Right renal pelvis (tissue), 4 donors: Measurements from ENCODE around the gene LDHD. TPM values are rescaled to one million over a fixed set of nuclear protein-coding genes. Genes with fewer than 3 reads are reported as not detected.

Experiments used
- DNase-seq, 4 donors: peaks; one replicate each; pipeline ENCODE4 v3.0.0-alpha.2; 2013; ENCODE audit warnings: low read depth in 4 of 4, low spot score in 3 of 4, missing footprints in 1 of 4
- polyA plus RNA-seq, 4 donors: library from polyadenylated mRNA; unstranded; fragments of 120-200 nt; gene quantifications; one replicate each; pipeline ENCODE4 v1.2.1, GENCODE V29; 2013; ENCODE audit not compliant: insufficient read length in 4 of 4

Gene LDHD
- polyA plus RNA-seq, 4 donors = 5.7 to 8.5 (median 6.2) TPM

DNA sequence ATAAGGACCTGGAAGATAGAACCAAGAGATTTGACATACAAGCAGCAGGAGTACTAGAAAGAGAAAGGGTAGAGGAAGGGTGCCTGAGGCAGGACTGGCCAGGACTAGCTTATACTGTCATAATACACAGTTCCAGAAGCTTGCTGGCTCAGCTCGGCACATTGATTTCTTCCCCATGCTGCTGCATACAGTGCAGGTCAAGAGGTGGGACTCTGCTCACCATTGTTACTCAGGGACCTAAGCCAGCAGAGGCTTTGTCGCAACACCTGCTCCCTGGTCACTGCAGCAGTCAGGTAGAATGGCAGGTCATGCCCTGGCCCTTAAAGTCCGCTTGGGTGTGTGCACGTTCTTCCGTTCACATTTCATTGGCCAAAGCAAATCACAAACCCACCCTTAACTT lies 32.8 kb downstream of the LDHD start:
- DNase-seq = no peak

DNA sequence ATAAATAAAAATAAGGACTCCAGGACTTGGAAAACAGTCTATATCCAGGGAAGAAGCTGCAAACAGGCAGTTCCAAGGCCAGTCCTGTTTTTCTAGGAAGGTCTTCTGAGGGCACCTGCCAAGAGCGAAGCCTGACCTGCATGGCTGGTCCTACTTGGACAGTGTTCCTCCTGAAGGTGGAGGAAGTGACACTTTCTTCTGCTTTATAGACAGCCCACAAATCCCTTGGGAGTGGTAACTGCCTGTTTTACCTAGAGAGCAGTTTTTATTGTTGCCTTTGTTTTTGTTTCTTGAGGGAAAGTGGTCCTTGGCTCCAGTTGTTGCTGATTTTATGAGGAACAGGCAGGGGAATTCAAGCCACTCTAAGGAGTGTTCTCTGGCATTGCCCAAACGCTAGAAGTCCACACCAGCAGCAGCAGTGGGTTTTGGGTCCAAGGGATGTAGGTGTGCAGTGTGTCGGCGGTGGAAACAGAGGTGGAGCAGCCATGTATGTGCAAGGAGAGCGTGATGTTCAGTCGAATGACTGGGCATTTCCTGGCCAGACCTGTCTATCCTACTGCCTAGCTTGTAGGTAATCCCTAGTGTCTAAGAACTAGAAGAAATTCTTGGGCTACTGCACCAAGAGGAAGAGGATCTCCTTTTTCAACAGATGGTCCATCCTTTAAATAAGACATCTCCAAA lies 35.3 kb downstream of the LDHD start:
- no peak for DNase-seq

DNA sequence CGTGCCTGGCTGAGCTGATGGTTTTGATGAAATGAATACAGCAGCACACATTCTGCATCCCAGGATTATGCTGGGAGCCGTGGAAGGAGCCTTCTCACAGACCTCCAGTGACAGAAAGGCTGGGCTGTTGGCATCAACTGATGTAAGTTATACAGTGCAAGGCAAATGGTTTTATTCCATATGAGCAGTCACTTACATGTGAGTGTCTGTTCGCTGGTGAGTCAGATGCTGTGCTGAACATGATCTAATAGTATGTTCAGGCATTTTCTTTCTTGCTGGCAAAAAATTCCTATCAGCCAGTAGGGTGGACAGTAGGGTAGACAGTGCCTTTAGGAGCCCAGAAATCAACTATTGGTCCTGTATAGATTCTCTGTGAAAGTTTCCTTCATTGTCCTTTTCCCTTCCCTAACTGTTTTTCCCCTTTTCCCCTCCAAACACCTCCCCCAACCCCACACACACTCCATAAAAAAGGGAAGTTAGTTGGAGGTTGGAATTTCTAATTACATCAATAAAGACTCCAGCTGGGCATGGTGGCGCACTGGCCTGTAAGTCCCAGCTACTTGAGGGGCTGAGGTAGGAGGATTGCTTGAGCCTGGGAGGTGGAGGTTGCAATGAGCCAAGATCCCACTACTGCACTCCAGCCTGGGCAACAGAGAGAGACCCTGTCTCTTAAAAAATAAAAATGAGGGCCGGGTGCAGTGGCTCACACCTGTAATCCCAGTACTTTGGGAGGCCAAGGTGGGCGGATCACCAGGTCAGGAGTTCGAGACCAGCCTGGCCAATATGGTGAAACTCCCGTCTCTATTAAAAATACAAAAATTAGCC lies 36.2 kb downstream of the LDHD start:
- DNase-seq = no peak

DNA sequence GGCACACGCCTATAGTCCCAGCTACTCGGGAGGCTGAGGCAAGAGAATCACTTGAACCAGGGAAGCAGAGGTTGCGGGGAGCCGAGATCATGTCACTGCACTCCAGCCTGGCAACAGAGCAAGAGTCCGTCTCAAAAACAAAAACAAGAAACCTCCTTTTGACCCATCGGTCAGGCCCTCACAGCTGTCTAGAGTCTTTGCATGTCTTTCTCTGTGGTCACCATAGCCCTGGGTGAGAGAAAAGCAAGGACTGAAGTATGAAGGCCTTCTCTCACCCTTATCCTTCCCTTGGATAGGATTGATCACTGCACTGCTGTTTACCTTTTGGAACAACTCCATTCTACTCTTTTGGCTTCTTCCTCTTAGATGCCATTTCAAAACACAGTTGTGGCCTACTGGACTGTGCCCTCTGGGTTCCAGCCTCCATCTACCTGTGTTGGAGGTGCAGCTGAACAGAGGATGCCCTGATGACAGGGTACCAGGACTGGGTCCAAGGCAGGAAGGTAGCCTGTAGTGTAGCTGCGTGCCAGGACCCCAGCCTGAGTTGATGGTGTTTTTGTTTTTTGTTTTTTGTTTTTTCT lies 37.1 kb downstream of the LDHD start:
- DNase-seq = no peak

DNA sequence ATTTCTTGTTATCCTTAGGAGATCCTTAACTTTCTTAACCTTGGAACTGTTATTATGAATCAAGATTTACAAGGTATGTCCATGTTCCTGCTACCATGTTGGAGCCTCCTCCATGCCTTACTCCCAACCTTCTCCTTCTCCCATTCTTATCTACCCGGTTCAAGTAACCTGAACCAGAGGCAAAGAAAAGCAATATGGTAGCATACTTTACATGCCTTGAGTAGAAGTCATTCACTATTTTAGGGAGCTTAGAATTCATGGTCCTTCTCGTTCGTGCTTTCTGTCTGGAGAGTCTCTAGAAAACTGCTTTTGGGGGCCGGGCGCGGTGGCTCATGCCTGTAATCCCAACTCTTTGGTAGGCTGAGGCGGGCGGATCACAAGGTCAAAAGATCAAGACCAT lies 37.7 kb downstream of the LDHD start:
- DNase-seq = no peak

DNA sequence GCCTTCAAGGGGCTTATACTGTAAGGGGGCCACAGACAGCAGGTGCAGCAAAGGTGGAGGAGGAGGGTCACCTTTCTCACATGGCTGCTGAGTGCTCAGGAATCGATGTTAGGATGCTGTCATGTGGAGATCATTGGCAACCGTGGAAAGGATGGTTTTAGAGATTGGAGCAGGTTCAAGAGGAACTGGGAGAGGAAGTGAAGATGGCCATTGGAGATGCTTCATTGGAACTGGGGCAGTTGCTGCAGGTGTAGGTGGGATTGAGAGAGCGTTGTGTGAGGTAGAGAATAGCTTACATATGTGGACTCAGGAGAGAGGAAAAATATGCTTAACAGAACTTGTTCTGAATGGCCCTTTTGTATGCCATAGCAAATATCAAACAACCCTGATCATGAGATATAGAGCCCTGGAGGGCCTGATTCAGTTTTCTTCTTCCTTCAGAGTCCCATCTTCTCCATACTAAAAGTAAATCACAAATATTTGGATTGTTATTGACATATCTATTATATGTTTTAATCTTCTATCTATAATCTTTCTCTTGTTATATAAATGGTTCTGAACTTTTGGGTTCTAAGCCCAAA lies 40.8 kb downstream of the LDHD start:
- no peak for DNase-seq

DNA sequence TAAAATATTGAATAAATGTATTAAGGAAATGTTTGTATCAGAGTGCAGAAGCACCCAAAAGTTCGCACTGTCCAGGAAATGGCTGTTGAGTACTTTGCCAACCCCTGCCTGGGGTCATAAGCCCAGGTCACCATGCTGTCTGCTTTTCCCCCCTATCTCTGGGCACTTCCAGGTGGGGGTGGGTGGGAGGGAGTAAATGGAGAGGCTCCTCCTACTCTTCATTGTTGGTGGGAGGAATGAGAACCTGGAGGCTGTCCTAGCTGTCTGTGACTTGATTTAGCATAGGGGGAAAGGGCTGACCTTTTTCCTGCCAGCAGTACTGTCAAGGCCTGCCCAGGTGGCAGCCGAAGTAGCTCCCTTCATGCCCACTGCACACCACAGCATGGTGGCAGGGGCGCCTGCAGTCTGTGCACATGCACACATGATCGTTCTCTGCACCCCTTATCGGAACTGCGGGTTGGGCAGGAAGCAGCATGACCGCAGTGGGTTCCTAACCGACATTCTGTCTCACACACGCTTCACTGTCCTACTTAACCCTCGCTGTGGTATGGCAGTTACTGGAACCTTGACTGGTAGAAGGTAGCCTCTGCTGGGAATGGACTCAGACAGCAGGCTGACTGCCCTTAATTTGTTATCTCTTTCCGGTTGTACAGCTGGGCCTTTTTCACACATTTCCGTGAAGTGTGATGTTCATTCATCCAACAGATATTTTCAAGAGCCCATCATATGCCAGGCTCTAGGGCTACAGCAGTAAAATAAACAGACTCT lies 41.5 kb downstream of the LDHD start:
- no peak for DNase-seq

DNA sequence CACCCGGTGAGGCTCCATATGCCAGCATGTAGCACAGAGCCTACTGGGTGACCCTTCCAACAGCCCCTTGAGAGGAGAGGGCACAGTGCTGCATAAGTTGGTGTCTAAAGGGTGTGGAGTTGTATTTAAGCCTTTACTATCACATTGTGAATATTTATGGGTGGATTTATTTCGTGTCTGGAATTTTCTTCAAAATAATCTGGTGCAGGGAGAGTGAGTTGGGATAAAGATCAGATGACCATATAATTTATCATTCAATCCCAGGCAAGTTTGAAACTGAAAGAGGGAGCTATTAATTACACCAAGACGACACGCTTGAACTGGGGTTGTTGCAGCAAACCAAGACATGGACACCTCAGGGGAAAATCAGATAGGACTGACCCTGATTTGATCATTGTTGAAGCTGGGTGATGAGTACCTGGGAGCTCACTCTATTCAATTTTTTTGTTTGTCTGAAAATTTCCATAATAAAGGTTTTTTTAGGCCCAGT lies 42.2 kb downstream of the LDHD start:
- no peak for DNase-seq

DNA sequence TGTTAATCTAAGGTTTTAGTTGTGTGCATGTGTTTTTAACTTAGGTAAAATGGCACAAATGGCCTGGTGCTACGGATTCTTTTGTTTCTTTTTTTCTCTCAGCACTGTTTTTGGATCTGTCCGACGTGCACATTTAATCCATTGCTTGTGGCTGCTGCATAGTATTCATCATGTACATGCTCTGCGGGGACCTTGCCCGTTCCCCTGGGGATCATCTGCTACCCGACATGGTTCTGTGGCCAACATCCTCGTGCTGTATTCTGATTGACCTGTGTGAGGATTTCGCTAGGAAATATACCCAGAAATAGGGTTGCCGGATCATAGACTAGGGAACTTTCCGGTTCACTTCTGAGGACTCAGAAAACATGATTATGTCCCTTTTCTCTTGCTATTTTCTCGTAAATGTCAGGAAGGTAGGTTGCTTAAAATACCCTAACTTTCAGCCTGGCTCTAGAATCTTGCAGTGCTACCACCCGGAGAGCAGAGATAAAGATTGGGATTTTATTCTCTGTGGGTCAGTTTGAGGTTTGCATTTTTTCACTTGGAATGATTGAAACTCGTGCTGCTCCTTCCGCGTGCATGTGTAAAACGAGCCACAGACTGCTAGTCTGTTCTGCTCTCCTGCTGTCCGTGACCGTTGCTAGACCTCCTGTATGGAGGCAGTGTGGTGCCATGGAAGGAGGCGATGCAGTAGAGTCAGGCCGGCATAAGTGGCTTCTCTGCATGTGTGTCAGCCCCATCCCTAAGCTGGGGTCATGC lies 42.9 kb downstream of the LDHD start:
- no peak for DNase-seq

DNA sequence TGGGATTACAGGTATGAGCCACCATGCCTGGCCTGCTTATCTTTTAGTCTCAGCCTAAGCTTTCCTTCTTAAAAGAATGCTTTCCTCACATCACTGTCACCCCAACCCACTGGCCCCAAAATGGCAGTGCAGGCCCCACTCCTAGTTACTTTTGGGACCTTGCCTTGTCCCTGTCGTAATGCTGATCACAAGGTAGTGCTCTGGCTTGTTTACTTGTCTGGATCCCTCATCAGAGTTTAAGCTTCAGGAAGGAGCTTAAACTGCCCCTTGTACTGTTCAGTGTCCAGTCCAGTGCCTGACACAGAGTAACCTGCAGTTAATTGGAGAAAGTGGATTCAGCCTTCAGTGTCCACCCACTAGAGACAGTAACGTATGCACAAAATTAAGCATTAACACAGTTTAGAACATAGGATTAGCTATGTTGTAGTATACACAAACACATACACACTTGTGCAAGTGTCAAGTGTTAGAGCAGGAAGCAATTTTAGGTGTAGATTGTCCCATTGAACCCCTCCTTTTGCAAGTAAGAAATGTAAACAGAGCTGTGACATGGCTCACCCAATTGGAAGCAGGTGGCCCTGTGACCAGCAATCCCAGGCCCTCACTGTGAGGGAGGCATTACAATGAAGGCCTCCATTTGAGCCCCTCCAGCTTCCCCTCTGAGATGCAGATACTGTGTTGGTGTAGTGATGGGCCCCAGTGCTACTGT lies 44.2 kb downstream of the LDHD start:
- no peak for DNase-seq

DNA sequence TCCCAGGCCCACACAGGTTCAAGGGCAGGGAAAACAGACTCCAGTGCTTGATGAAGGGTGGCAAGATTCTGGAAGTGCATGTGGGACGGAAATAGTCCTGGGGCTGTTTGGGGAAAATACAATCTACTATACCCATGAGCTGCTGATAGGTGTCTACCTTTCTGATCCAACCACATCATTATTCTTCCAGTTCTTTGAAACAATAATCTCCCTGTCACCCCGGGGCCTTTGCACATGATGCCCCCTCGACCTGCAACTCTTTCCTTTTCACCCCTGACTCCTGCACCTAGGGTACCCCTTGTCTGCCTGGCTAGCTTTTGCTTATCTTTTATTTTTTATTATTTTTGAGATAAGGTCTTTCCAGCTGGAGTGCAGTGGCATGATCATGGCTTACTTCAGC lies 45.0 kb downstream of the LDHD start:
- no peak for DNase-seq

DNA sequence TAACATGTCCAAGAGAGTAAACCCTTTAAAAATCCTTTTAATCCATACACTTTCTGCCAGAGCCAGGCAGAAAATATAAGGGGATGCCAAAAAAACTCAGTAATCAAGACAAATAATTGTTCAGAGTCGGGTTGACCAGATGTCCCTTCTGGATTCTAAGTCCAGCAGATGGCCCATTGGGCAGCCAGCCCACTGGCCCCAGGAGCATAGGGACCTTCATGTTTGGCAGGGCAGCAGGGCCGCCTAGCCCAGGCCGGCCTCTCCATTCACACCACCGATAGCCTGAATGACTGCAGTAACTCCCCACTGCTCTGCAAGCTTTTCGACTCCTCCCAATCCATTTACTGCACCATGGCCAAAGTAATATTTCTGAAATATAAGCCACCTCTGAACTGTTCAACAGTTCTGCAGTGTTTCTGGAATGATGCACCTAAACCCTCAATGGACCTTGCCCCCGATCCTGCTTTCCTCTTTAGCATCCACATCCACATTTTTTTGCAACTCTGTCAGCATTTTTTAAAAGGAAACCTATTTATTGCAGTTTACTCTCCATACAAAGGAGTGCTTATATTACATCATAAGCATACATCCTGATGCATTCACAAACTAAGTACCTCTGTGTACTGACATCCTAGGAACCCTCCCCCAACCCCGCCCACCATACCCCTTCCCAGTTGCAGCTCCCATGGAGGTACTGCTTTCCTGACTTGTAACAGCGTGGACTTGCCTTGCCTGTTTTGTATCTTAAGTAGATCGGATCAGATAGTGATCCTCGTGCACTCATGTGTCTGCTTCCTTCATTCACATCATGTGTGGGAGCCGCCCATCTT lies 46.4 kb downstream of the LDHD start:
- no peak for DNase-seq

DNA sequence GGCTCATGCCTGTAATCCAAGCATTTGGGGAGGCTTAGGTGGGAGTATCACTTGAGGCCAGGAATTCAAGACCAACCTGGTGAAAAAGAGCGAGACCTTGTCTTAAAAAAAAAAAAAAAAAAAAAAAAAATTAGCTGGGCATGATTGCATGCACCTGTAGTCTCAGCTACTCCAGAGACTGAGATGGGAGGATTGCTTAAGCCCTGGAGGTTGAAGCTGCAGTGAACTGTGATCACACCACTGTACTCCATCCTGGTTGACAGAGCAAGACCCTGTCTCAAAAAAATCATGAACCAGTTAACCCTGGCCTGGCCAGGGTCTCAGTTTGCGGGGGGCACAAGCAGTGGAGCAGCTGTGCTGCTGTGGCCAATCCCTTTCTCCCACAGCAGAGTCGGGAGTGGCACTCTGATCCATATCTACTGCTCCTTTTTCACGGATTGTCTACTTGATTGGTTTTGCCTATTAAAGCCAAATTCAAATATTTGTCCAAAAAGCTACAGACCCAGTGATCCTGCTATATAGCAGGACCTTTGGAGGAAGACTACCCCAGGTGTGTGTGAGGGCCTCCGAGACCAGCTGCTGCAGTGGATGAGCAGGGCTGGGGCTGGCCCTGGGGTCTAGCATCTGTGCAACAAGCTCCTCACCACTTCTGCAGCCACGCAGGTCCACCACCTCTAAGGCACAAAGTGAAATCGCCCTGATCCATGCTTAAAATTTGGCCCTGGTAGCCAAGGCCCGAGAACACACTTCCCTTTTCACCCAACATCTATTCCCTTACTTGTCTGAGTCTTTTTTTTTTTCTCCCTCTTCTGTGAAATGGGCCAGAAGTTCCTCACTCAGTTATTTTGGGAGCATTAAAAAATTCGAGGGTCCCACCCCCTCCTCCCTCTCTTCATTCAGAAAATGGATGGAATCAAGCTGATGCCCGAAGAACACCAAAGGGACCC lies 48.2 kb downstream of the LDHD start:
- no peak for DNase-seq

DNA sequence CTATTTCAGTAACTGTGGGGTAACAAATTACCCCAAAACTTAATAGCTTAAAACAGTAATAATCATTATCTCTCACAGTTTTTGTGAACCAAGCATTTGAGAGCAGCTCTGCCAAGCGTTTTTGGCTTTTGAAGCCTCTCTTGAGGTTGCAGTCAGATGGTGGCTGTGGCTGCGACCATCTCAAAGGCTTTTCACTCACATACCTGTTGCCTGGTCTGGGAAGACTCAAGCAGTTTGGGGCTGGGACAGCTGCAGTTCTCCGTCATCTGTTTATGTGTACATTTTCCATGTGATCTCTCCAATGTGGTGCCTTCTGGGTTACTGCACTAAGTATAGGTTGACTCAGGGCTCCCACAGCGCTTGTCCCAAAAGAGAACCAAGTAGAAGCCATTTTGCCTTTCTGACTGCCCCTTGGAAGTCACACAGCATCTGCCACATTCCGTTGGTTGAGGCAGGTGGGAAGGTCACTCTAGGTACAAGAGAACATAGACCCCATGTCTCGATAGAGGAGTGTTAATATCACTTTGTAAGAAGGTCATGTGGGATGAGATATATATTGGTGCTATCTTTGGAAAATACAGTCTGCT lies 49.6 kb downstream of the LDHD start:
- no peak for DNase-seq

DNA sequence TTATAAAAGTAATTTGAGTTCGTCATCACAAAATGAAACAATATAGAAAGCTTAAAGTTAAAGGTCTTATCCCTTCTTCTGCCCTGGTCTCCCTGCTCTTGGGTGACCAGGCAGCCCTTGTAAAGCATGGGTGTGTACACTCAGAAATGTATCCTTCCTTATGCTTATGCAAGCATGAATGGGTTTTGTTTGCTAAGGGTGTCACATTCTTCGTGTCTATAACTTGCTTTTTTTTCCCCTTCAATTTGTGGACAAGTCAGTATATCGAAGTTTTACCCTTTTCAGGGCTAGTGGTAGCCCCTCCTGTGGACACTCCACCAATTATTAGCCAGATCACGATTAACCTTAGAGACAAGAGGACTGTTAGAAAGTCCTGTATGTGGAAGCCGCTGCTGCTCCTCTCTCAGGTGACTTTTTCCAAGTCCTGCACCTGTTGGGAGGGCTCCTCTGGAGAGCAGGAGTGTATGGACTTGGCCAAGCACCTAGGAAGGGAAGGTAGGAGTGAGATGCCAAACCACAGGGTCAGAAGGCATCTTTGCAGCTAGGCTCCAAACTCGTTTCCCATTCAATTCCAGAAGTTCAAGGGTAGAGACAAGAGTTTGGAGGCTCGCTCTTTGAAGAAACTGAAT lies 50.9 kb downstream of the LDHD start:
- DNase-seq = no peak

DNA sequence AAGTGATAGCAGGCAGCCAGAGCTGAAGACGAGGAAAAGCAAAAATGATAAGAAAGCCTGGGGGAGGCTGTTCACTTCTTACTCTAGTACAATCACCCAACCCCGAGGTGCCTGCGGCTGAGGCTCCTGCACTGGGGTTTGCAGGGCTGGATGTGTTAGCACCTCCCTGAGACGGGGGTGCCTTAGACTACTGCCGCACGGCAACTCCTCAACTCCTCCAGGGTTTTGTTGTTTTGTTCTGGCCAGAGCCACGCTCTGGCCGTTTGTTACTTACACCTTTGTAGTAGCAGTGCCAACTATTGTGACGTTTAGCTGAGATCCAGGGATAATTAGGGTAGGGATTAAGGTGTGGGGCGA lies 51.5 kb downstream of the LDHD start:
- DNase-seq = no peak
